MM.1S (cell line): ENCODE measurements around the gene GNAI3.

Experiments used
- DNase-seq: peaks from one replicate; pipeline ENCODE4 v3.0.0-alpha.2; 2015
- H2AFZ ChIP-seq: fragments of 300-600 bp; sonication (generic); 2 replicates; pipeline ENCODE4 v1.6.0; 2016; ENCODE audit warnings: antibody characterized with exemption, low read length
- H3F3A ChIP-seq: fragments of 300-600 bp; sonication (generic); 2 replicates; pipeline ENCODE4 v1.6.1; 2016; ENCODE audit warnings: mild to moderate bottlenecking, antibody characterized with exemption, low read length, moderate library complexity, mixed read lengths; ENCODE audit not compliant: insufficient read depth
- H3K27ac ChIP-seq: fragments of 300-600 bp; sonication (generic); 2 replicates; pipeline ENCODE4 v1.5.1; 2016; ENCODE audit warnings: mild to moderate bottlenecking, low read length
- H3K27me3 ChIP-seq: fragments of 300-600 bp; sonication (generic); replicated peaks from 2 replicates; pipeline ENCODE4 v1.6.0; 2016; ENCODE audit warnings: low read length; ENCODE audit not compliant: insufficient read depth
- H3K36me3 ChIP-seq: fragments of 300-600 bp; sonication (generic); replicated peaks from 2 replicates; pipeline ENCODE4 v1.6.1; 2016; ENCODE audit warnings: mild to moderate bottlenecking, low read length, mixed read lengths; ENCODE audit not compliant: insufficient read depth
- H3K4me1 ChIP-seq: fragments of 300-600 bp; sonication (generic); 2 replicates; pipeline ENCODE4 v1.6.1; 2016; ENCODE audit warnings: low read length, mixed read lengths
- H3K4me2 ChIP-seq: fragments of 300-600 bp; sonication (generic); 2 replicates; pipeline ENCODE4 v1.6.0; 2016; ENCODE audit warnings: low read depth, low read length
- H3K4me3 ChIP-seq: fragments of 300-600 bp; sonication (generic); 2 replicates; pipeline ENCODE4 v1.5.1; 2016; ENCODE audit warnings: low read length, mixed read lengths
- H3K79me2 ChIP-seq: fragments of 300-600 bp; sonication (generic); 2 replicates; pipeline ENCODE4 v1.6.1; 2016; ENCODE audit warnings: mixed run types, low read length, mixed read lengths
- H3K9ac ChIP-seq: fragments of 300-600 bp; sonication (generic); 2 replicates; pipeline ENCODE4 v1.6.1; 2016; ENCODE audit warnings: low read length, mixed read lengths
- H3K9me2 ChIP-seq: fragments of 300-600 bp; sonication (generic); replicated peaks from 2 replicates; pipeline ENCODE4 v1.6.1; 2016; ENCODE audit warnings: mild to moderate bottlenecking, low read length, mixed read lengths; ENCODE audit not compliant: insufficient read depth
- H3K9me3 ChIP-seq: fragments of 300-600 bp; sonication (generic); replicated peaks from 2 replicates; pipeline ENCODE4 v1.6.1; 2016; ENCODE audit warnings: mild to moderate bottlenecking, low read length, mixed read lengths; ENCODE audit not compliant: insufficient read depth
- H4K20me1 ChIP-seq: fragments of 300-600 bp; sonication (generic); 2 replicates; pipeline ENCODE4 v1.6.1; 2016; ENCODE audit warnings: mild to moderate bottlenecking, low read length, moderate library complexity, mixed read lengths; ENCODE audit not compliant: insufficient read depth
- EZH2 ChIP-seq: fragments of 300-600 bp; sonication (generic); optimal IDR thresholded peaks from 2 replicates; pipeline ENCODE3; 2017; ENCODE audit warnings: low read depth, mild to moderate bottlenecking, antibody characterized with exemption, low read length, mixed read lengths
- EZH2phosphoT487 ChIP-seq: fragments of 300-600 bp; sonication (generic); IDR thresholded peaks from 2 replicates; pipeline ENCODE4 v1.6.1; 2018; ENCODE audit warnings: antibody characterized with exemption, low read length
- TF ChIP-seq, protein P1 (sequence below): fragments of 300-600 bp; sonication (generic); IDR thresholded peaks from 2 replicates; pipeline ENCODE4 v1.5.1; 2016; ENCODE audit warnings: antibody characterized with exemption, low read length, mixed read lengths

GNAI3 gene

GRCh38 chr1:109643385-109644230 lies 95.2 kb downstream of the GNAI3 start:
- Histone ChIP-seq H3K9me3 (no peaks in the 10 kb centered on the region), H3K79me2 (no peaks in the 10 kb centered on the region), H2AFZ (peak overlapping the region; percentile 59), H3K27ac (no peak overlapping the region), H3K36me3 (no peaks in the 10 kb centered on the region), H3K27me3 (no peaks in the 10 kb centered on the region), H3F3A (no peaks in the 10 kb centered on the region), H3K4me2 (peak overlapping the region; percentile 48; the same call in 1 of the 2 replicates), H3K4me1 (0 out of 2 replicates have a peak, but pooled peaks cover 3% of the 10 kb centered on the region), H3K9me2 (no peaks in the 10 kb centered on the region), H4K20me1 (no peaks in the 10 kb centered on the region), H3K4me3 (no peak overlapping the region), H3K9ac (no peak overlapping the region)
- peak; percentile 68 for DNase-seq
- TF ChIP-seq, protein P1, sequence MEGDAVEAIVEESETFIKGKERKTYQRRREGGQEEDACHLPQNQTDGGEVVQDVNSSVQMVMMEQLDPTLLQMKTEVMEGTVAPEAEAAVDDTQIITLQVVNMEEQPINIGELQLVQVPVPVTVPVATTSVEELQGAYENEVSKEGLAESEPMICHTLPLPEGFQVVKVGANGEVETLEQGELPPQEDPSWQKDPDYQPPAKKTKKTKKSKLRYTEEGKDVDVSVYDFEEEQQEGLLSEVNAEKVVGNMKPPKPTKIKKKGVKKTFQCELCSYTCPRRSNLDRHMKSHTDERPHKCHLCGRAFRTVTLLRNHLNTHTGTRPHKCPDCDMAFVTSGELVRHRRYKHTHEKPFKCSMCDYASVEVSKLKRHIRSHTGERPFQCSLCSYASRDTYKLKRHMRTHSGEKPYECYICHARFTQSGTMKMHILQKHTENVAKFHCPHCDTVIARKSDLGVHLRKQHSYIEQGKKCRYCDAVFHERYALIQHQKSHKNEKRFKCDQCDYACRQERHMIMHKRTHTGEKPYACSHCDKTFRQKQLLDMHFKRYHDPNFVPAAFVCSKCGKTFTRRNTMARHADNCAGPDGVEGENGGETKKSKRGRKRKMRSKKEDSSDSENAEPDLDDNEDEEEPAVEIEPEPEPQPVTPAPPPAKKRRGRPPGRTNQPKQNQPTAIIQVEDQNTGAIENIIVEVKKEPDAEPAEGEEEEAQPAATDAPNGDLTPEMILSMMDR = peak; percentile 64
- no peak for TF ChIP-seq EZH2phosphoT487
- TF ChIP-seq EZH2 = no peak

- H3K79me2 ChIP-seq = no peaks in the 10 kb centered on the region
- H3K9me3 ChIP-seq = no peaks in the 10 kb centered on the region
- H3K27me3 ChIP-seq = no peaks in the 10 kb centered on the region
- no peak overlapping the region for H3K9ac ChIP-seq
- TF ChIP-seq, protein P1 = no peak
- DNase-seq = no peak
- 0 out of 2 replicates have a peak, but pooled peaks cover 3% of the 10 kb centered on the region for H3K4me1 ChIP-seq
- H2AFZ ChIP-seq = no peak overlapping the region
- no peak overlapping the region for H3K27ac ChIP-seq
- H3K4me3 ChIP-seq = no peak overlapping the region
- H3K9me2 ChIP-seq = no peaks in the 10 kb centered on the region
- no peak overlapping the region for H3K4me2 ChIP-seq
- H3K36me3 ChIP-seq = no peaks in the 10 kb centered on the region
- no peaks in the 10 kb centered on the region for H3F3A ChIP-seq
- H4K20me1 ChIP-seq = no peaks in the 10 kb centered on the region
Measured at GRCh38 chr1:109644670-109645069, 96.3 kb downstream of the GNAI3 start.

DNA sequence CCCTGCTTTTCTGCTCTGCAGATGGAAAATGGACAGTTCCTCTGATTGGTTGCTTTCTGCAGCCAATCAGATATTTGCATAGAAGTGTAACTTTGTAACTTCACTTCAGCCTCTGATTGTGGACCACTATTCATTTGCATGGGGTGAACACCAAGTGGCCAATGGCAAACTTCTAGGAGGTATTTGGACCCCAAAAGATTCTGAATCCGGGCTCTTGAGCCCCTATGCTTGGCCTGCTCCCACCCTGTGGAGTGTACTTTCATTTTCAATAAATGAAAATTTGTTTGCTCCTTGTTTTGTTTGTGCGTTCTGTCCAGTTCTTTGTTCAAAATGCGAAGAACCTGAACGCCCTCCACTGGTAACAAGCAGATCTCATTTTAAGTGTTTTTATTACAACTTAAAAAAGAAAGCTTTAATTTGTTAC lies 101.1 kb downstream of the GNAI3 start:
- H3F3A ChIP-seq = no peaks in the 10 kb centered on the region
- TF ChIP-seq EZH2phosphoT487 (no peak), EZH2 (no peak)
- TF ChIP-seq, protein P1 = no peak
- no peak overlapping the region for H3K4me2 ChIP-seq
- H3K9ac ChIP-seq = no peak overlapping the region
- no peak overlapping the region for H2AFZ ChIP-seq
- no peaks in the 10 kb centered on the region for H3K9me2 ChIP-seq
- H3K79me2 ChIP-seq = no peaks in the 10 kb centered on the region
- H3K27me3 ChIP-seq = no peaks in the 10 kb centered on the region
- H3K9me3 ChIP-seq = no peaks in the 10 kb centered on the region
- H3K4me1 ChIP-seq = no peaks in the 10 kb centered on the region
- no peak overlapping the region for H3K27ac ChIP-seq
- no peaks in the 10 kb centered on the region for H3K36me3 ChIP-seq
- no peaks in the 10 kb centered on the region for H4K20me1 ChIP-seq
- H3K4me3 ChIP-seq = no peak overlapping the region
- no peak for DNase-seq
